ENCODE measurements around the gene GNB3. TPM values are rescaled to one million over a fixed set of nuclear protein-coding genes. Genes with fewer than 3 reads are reported as not detected.
"Not testable (repeated sequence)": the region's sequence is repeated elsewhere in the genome, so short reads cannot be mapped to it uniquely, and the experiment has no call there.

Gene GNB3
- total and polyA plus RNA-seq, 4 donors = under 0.01 to 0.12 TPM; not detected in 2

DNA sequence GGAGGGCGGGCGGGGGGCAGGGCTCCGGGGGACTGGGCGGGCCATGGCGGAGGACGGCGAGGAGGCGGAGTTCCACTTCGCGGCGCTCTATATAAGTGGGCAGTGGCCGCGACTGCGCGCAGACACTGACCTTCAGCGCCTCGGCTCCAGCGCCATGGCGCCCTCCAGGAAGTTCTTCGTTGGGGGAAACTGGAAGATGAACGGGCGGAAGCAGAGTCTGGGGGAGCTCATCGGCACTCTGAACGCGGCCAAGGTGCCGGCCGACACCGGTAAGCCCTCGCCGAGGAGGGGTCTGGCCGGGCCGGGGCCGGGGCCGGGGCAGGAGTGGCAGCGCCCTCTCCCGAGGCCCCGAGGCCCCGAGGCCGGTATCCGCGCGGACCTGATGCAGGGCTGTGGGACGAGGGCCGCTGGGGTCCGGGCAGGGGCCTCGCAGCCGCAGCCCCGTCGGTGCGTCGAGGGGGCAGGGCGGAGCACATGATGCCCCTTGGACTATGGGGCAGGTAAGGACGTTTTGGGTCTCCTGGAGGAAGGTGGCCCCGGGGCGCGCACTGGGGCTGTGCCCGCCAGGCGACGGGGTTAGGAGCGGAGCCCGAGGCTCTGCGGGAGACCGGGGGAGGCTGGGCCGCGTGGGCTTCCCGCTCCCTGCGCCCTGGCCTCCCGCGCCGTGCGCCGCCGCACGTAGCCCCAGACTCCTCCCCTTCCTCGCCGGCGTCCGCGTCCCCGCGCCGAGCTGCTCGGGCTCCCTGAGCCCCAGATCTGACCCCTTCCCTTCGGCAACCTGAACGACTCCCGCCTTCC is 26.9 kb downstream of the GNB3 start, which contains the start of gene TPI1 (continued):
- TF ChIP-seq HNF4A (conservative IDR thresholded peaks at IDR 0.05) (peak; percentile 17 to 29), SP1 (IDR thresholded peaks at IDR 0.05) (peak; percentile 4), EGR1 (IDR thresholded peaks at IDR 0.05; ENCODE audit: low read depth in 2 of 2) (no peak), NR2F2 (IDR thresholded peaks at IDR 0.05) (no peak), YY1 (IDR thresholded peaks at IDR 0.05) (peak; percentile 93)
- TF ChIP-seq, protein P1, sequence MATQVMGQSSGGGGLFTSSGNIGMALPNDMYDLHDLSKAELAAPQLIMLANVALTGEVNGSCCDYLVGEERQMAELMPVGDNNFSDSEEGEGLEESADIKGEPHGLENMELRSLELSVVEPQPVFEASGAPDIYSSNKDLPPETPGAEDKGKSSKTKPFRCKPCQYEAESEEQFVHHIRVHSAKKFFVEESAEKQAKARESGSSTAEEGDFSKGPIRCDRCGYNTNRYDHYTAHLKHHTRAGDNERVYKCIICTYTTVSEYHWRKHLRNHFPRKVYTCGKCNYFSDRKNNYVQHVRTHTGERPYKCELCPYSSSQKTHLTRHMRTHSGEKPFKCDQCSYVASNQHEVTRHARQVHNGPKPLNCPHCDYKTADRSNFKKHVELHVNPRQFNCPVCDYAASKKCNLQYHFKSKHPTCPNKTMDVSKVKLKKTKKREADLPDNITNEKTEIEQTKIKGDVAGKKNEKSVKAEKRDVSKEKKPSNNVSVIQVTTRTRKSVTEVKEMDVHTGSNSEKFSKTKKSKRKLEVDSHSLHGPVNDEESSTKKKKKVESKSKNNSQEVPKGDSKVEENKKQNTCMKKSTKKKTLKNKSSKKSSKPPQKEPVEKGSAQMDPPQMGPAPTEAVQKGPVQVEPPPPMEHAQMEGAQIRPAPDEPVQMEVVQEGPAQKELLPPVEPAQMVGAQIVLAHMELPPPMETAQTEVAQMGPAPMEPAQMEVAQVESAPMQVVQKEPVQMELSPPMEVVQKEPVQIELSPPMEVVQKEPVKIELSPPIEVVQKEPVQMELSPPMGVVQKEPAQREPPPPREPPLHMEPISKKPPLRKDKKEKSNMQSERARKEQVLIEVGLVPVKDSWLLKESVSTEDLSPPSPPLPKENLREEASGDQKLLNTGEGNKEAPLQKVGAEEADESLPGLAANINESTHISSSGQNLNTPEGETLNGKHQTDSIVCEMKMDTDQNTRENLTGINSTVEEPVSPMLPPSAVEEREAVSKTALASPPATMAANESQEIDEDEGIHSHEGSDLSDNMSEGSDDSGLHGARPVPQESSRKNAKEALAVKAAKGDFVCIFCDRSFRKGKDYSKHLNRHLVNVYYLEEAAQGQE (IDR thresholded peaks at IDR 0.05) = peak; percentile 92

DNA sequence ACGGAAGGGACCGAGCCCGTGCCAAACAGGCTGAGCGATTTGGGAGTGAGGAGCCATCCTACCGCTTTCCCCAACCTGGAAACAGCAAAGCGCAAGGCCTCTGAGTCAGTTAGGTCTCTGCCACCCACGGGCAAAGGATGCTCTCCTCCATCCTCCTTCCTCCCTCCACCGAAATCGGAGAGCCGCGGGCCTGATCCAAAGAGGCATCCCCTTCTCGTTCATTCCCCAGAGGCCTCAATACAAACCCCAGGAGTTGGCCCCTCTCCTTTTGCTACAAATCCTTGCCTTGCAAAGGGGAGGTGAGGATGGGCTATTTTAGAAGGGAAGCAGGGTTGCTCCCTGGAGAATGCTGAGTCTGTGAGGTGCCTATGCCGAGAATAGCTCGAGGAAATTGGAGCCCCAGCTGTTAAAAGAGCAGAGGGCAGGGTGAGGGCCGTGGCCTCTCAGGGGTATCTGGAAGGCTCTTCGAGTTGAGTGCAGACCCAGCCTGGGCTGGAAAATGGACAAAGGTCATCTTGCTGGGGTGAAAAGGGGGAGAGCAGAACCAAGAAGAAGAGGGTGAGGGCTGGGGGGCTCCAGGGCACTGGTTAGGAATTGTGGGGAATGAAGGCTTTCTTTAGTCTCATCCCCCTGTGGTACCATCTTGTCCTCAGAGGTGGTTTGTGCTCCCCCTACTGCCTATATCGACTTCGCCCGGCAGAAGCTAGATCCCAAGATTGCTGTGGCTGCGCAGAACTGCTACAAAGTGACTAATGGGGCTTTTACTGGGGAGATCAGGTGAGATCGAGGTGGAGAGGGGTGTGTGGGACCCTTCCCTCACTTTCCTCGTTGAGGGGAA is 27.7 kb downstream of the GNB3 start:
- 11% methylated on average over 22 of the region's 22 CpGs for WGBS

DNA sequence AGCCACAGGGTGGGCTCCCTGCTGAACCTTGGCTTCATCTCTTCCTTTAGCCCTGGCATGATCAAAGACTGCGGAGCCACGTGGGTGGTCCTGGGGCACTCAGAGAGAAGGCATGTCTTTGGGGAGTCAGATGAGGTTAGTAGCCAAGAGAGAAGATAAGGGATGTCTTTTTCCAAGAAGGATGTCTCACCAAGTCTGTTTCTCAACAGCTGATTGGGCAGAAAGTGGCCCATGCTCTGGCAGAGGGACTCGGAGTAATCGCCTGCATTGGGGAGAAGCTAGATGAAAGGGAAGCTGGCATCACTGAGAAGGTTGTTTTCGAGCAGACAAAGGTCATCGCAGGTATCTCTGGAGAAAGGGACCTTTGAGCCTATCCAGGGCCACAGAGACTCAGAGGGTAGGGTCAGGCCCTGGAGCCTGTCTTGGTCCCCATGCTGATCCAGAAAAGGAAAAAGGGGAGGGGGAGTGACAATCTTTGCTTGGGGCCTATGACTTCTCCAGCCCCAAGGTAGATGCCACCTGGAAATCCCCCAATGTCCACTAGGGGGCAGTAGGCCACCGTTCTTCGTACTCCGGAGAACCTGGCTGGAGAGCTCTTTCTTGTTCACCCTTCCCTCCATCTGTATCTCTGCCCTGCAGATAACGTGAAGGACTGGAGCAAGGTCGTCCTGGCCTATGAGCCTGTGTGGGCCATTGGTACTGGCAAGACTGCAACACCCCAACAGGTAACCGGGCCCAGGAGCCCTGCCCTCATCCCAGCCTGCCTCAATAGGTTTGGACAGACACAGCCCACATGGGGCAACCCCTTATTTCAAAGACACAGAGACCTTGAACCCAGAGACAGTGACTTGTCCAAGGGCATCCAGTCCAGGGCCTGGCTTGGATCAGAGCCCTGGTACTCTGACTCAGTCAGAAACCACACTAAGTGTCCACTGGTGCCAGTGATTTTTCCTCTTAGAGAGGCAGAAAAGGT is 28.6 kb downstream of the GNB3 start:
- peak overlapping the region in 1 of 2 donors; percentile 81 for H3K9ac ChIP-seq (ENCODE audit: low read depth in 1 of 2, low read length in 2 of 2)
- TF ChIP-seq, protein P2, sequence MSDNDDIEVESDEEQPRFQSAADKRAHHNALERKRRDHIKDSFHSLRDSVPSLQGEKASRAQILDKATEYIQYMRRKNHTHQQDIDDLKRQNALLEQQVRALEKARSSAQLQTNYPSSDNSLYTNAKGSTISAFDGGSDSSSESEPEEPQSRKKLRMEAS (IDR thresholded peaks at IDR 0.05) = no peak
- TF ChIP-seq TAF1 (conservative IDR thresholded peaks at IDR 0.05) (no peak), RAD21 (IDR thresholded peaks at IDR 0.05) (peak; percentile 82 to 86), NR2F2 (IDR thresholded peaks at IDR 0.05) (no peak)
- TF ChIP-seq, protein P3, sequence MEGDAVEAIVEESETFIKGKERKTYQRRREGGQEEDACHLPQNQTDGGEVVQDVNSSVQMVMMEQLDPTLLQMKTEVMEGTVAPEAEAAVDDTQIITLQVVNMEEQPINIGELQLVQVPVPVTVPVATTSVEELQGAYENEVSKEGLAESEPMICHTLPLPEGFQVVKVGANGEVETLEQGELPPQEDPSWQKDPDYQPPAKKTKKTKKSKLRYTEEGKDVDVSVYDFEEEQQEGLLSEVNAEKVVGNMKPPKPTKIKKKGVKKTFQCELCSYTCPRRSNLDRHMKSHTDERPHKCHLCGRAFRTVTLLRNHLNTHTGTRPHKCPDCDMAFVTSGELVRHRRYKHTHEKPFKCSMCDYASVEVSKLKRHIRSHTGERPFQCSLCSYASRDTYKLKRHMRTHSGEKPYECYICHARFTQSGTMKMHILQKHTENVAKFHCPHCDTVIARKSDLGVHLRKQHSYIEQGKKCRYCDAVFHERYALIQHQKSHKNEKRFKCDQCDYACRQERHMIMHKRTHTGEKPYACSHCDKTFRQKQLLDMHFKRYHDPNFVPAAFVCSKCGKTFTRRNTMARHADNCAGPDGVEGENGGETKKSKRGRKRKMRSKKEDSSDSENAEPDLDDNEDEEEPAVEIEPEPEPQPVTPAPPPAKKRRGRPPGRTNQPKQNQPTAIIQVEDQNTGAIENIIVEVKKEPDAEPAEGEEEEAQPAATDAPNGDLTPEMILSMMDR (IDR thresholded peaks at IDR 0.05; ENCODE audit: low read depth, low read length, missing input control) = peak; percentile 81
- TF ChIP-seq, protein P1 (IDR thresholded peaks at IDR 0.05) = no peak
- peak overlapping the region in 2 of 3 donors; percentile 91 to 95 for H3K4me3 ChIP-seq (ENCODE audit: low read depth in 1 of 3, low read length in 3 of 3)

More for the DNA sequence above, 27.7 kb downstream of the GNB3 start:
- no peak for TF ChIP-seq EGR1 (IDR thresholded peaks at IDR 0.05; ENCODE audit: low read depth in 2 of 2)
- H3K27ac ChIP-seq (ENCODE audit: low read depth in 1 of 2, low read length in 2 of 2) = peak overlapping the region; percentile 96 to 99
- H3K9ac ChIP-seq (ENCODE audit: low read depth in 1 of 2, low read length in 2 of 2) = peak overlapping the region; percentile 66 to 81
- no peak for DNase-seq (ENCODE audit: low spot score)
- peak overlapping the region; percentile 81 to 95 (median 91) for H3K4me3 ChIP-seq (ENCODE audit: low read depth in 1 of 3, low read length in 3 of 3)
- no peaks in the 10 kb centered on the region for H3K9me3 ChIP-seq (ENCODE audit: control insufficient read depth in 4 of 4, low read length in 3 of 4)
- H3K27me3 ChIP-seq (ENCODE audit: control insufficient read depth in 4 of 4, insufficient read depth in 4 of 4, low read length in 3 of 4) = no peaks in the 10 kb centered on the region
- peaks cover 3 to 50% (median 42%) of the 10 kb centered on the region in 4 donors for H3K4me1 ChIP-seq (ENCODE audit: control insufficient read depth in 4 of 4, insufficient read depth in 4 of 4, low read length in 3 of 4)
- H3K36me3 ChIP-seq (ENCODE audit: control insufficient read depth in 4 of 4, insufficient read depth in 3 of 4, low read depth in 1 of 4, low read length in 3 of 4) = peaks cover 4 to 30% (median 12%) of the 10 kb centered on the region in 4 donors

DNA sequence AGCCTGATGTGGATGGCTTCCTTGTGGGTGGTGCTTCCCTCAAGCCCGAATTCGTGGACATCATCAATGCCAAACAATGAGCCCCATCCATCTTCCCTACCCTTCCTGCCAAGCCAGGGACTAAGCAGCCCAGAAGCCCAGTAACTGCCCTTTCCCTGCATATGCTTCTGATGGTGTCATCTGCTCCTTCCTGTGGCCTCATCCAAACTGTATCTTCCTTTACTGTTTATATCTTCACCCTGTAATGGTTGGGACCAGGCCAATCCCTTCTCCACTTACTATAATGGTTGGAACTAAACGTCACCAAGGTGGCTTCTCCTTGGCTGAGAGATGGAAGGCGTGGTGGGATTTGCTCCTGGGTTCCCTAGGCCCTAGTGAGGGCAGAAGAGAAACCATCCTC is 29.6 kb downstream of the GNB3 start:
- H3K9me3 ChIP-seq (ENCODE audit: control insufficient read depth in 4 of 4, low read length in 3 of 4); H3K27ac ChIP-seq (ENCODE audit: low read depth in 1 of 2, low read length in 2 of 2); H3K9ac ChIP-seq (ENCODE audit: low read depth in 1 of 2, low read length in 2 of 2); H3K27me3 ChIP-seq (ENCODE audit: control insufficient read depth in 4 of 4, insufficient read depth in 4 of 4, low read length in 3 of 4); H3K4me3 ChIP-seq (ENCODE audit: low read depth in 1 of 3, low read length in 3 of 3); DNase-seq (ENCODE audit: low spot score): not testable (repeated sequence)
- WGBS = 53% methylated on average over 4 of the region's 4 CpGs
- peaks cover 3 to 54% (median 43%) of the 10 kb centered on the region in 4 donors for H3K4me1 ChIP-seq (ENCODE audit: control insufficient read depth in 4 of 4, insufficient read depth in 4 of 4, low read length in 3 of 4)
- peaks cover 4 to 18% (median 9%) of the 10 kb centered on the region in 4 donors for H3K36me3 ChIP-seq (ENCODE audit: control insufficient read depth in 4 of 4, insufficient read depth in 3 of 4, low read depth in 1 of 4, low read length in 3 of 4)

More for the DNA sequence above, 28.6 kb downstream of the GNB3 start:
- Histone ChIP-seq H3K4me1 (ENCODE audit: control insufficient read depth in 4 of 4, insufficient read depth in 4 of 4, low read length in 3 of 4) (peaks cover 3 to 54% (median 43%) of the 10 kb centered on the region in 4 donors), H3K36me3 (ENCODE audit: control insufficient read depth in 4 of 4, insufficient read depth in 3 of 4, low read depth in 1 of 4, low read length in 3 of 4) (peaks cover 4 to 25% (median 11%) of the 10 kb centered on the region in 4 donors), H3K9me3 (ENCODE audit: control insufficient read depth in 4 of 4, low read length in 3 of 4) (no peaks in the 10 kb centered on the region), H3K27me3 (ENCODE audit: control insufficient read depth in 4 of 4, insufficient read depth in 4 of 4, low read length in 3 of 4) (no peaks in the 10 kb centered on the region), H3K27ac (ENCODE audit: low read depth in 1 of 2, low read length in 2 of 2) (peak overlapping the region in 1 of 2 donors; percentile 99)
- DNase-seq (ENCODE audit: low spot score) = peak; percentile 89
- whole genome bisulfite sequencing = 23% methylated on average over 12 of the region's 12 CpGs
